HG03432 (cell line): ENCODE measurements around the gene HAAO.

Source experiments
- ATAC-seq: cut with Tn5 transposase; IDR thresholded peaks from one replicate; pipeline ENCODE4 v1.9.1; 2021; ENCODE audit warnings: mild to moderate bottlenecking, moderate library complexity; ENCODE audit not compliant: unreplicated experiment

Gene HAAO

DNA sequence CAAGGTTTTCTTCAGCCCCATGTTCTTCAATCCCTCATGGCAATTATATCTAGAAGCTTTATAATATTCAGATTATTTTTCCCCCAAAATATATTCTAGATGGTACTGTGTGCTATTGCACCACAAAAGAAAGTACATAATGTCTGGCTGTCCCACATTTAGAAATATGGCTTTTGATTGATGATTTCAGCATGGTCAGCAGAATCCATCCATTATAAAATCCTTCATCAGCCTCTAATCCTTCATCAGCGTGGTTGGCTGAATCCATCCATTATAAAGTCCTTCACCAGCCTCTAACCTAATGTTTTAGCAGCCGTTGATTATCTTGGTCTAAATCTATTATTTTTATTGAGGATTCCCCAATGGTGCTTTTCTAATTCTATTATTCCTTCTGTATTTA lies 23.3 kb upstream of the HAAO start:
- no peak for ATAC-seq

DNA sequence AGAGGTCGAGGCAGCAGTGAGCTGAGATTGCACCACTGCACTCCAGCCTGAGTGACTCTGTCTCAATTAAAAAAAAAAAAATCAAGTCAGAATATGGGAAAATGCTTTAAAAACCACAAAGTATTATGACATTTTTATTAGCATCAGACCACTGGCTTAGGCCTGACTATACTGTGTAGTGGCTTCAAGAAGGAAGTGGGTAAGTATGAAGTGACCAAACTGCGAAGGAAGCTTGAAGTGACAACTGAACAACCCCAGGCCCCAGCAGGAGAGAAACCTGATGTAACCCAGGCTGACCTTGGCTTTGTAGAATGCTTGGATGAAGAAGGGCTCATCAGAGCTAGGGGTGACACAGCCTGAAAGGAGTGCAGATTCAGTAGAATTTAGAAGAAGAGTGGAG lies 21.4 kb upstream of the HAAO start:
- no peak for ATAC-seq

DNA sequence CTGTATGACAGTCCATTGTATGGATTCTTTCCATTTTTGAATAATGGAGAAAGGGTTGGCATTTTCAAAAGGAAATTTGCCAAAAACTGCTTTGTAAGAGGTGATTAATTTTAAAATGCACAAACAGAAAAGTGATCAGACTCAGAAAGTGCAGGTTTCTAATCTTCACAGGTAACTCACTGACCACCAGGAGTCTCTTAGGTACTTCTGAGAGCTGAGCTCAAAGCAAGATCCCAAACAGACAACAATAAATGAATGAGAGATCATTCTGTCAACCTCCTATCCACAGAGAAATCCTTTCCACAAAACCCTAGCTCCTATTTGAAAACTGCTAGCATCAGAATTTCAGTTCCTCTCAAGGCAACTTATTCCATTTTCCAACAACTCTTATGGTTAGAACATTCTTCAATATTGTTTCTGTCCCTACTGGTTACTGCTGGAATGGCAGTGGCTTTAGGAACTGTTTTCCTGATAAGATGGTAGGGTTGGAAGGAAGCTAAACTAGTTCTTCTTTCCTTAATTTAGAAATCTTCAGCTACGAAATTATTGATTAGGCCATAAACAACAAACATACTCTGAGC lies 20.6 kb upstream of the HAAO start:
- no peak for ATAC-seq

DNA sequence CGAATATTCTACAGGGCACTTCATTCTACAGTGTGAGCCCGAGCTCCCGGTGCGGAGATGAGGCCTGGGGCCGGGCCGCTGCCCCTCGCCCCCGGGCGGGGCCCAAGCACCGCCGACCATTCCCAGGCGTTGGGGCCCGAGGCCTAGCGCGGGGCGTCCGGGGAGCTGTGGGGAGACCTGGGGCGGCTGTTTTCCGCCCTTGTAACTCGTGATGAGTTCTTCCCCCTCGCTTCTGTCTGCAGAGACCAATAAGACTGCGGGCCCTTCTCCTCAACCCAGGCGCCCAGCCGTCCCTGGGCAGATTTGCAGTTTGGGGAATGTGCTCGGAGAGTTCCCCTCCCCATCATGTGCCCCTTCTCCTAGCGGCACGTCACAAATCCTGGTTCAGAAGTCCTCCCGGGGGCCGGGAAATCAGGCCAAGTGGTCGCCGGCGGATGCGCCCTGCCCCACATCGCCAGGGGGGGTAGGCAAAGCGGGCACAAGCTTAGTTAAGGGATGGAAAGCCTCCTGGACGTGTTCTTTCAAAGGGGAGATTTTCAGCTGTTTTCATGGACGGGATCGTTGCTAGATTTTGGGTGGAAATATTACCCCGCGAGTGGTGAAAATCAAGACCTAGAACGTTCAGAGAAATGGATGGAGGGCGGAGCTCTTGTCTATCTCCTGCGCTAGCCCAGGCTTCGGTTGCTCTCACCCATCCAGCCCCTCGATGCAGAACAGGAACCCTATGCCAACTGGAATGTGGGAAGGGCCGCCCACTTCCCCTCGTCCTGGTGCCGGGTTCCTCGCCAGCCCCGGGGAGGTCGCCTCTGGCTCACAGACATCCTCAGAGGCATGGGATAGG lies 18.8 kb upstream of the HAAO start:
- peak; percentile 11 for ATAC-seq

DNA sequence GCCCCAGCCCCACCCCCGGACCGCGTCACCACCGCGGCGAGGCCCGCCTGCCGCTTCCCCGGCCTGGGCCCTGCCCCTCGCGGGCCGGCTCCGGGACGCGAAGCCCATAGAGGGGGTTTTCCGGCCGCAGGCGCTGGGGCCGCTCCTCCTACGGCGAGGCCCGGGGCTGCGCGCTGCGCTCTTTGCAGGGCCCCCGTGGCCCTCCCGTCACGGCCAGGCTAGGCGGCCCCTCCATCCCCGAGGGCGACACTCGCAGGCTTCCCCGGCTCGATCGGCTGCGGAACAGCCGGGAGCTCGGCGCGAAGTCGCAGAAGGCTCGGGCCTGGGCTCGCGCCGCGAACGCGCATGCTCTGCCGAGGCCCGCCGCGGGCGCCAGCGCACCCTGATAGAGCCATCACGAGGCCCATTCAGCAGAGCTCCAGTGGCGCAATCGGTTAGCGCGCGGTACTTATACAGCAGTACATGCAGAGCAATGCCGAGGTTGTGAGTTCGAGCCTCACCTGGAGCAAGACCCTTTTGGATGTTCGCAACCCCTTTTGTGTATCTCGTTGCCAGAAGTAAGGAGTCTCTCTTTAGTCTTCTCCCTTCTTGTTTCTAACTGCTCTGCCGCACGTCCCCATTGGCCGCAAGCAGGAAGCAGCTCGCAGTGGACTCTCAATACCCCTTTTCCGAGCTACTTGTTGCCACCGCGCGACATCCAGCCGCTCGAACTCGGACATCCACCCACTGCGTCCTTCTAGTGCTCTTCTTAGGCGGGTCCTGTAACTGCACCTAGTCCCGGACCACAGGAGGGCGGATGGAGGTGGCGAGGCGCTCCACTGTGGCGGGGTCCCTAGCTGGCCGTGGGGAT lies 18.0 kb upstream of the HAAO start:
- peak; percentile 78 for ATAC-seq

DNA sequence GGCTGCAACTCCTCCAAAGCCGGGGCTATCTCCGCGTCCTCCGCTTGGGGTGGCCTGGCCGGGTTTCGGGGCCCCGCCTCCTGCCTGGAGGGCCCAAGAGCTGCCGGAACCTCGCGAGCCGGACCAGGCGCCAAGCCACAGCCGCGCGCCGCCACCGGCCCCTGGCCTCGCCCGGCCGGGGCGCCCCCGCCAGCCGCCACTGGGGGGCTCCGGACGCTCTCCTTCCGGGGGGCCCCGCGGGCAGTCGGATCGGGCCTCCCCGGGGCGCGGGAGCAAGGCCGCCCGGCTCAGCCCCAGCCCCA lies 17.4 kb upstream of the HAAO start:
- ATAC-seq, result peak; percentile 53

DNA sequence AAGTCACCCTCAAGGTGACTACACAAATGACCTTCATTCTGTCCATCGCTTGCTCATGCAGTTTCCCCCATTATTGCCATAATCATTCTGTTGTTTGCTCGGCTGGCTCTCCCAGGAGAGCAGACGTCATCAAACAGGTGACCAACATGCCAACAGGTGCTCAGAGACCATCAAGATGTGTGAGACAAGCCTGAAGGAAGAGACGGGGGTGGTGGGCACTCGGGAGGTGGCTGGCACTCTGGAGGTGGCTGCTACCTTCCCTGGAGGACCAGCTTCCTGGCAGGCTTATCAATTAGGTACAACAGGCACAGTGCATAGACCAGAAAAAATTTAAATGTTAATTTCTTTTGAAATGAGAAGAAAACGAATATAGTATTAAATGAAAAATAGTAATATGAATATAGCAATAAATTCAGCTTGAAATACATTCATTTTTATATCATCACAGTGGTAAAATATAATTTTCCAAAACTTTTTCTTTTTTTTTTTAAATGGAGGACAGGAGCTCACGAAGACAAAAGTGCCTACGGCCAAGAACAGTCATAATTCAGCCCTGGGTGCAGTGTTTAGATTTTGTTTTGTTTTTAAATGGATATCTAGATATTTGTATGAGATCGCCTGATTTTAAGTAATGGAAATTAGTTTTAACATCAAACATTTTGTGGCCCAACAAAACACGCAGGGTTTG lies 16.9 kb upstream of the HAAO start:
- no peak for ATAC-seq

DNA sequence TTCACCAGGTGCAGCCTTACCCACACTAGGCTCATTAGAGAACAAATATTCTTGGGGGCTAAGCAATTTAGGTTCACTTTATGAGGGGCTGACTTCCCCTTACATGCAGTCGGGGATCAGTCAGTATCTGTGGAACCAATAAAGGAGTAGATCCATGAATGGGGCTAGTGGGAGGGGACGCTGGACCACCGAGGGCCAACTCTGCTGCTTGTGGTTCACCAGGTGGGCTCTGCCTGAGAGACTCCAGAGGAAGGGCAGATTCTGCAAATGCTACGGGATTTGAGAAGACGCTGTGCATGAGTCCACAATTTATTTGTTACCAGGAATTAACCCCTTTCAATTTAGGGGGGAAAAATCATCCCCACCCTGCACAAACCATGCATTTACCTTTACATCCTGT lies 15.9 kb upstream of the HAAO start:
- ATAC-seq, result no peak

DNA sequence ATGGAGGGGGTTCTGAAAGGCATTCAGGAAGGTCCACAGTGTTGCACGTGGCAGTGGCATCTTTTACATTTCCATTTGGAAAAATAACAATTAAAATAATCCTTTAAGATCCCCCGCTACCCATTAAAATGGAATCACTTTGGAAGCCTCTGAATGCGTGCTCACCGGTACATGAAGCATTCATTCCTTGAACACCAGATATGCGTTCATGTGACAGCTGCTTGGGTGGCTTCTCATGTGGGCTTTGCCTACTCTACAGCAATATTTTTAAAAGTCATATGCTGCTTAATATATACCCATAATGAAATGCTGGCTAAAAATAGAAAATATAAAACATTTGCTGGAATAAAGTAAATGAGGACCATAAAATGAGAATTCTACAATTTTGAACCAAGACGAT lies 14.4 kb upstream of the HAAO start:
- ATAC-seq, result no peak

DNA sequence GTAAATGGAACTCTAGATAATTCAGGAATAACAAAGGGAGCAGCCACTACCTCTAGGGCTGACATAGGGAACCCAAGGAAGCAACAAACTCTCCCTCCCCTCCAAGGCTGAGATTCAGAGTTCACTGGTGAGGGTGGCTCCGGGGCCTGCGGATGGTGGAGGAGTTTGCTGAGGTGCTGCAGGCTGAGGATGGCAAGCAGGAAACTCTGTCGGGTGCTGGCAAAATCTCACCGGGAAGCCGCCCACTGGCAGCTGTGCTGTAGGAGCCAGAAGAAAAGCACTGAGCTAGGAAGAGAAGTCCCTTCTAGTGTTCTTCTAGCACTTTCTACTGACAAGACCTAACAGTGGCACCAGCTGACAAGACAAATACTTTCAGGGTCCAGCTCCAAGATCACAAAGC lies 12.5 kb upstream of the HAAO start:
- no peak for ATAC-seq

DNA sequence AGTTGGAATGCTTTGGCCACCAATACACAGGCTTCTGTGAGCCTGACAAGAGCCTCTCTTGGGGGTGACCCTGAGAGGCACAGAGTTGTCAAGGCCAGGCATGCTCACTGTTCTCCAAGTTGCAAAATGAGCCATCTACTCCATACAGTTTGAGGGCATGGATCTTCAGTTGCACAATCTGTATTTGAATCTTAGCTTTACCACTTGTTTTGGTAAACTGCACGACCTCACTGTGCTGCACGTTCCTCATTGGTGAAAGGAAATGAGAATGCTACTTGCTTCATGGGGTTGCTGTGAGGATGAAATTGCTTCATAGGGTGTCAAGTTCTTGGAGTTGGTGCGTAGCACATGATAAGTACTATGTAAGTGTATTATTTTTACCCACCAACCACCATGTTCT lies 12.0 kb upstream of the HAAO start:
- no peak for ATAC-seq

DNA sequence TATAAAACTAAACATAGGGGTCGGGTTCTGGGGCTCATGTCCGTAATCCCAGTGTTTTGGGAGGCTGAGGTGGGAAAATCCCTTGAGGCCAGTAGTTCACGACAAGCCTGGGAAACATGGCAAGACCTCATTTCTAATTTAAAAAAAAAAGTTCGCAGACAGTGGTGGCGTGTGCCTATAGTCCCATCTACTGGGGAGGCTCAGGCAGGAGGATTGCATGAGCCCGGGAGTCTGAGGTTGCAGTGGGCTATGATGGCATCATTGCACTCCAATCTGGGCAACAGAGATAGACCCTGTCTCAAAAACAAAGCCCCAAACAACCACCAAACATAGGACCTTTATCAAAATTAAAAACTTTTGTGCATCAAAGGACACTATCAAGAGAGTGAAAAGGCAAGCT lies 9.8 kb upstream of the HAAO start:
- no peak for ATAC-seq

DNA sequence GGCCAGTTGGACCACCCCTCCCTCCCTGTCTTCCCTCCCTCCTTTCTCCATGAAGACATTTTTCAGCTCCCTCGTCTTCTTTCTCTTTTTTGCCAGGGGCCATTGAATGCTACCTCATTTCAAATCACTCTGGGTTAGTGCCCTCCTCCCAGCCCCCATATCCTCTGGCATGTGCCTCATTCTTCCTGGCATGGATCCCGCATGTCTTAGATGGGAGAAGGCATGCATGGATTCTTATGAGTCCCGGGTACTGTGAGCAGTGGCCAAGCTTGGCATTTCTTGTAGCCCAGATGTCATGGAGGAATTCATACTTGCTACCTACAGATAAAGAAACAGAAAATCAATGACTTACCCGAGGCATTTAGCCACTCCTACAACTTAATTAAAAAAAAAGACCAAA lies 9.0 kb upstream of the HAAO start:
- no peak for ATAC-seq

DNA sequence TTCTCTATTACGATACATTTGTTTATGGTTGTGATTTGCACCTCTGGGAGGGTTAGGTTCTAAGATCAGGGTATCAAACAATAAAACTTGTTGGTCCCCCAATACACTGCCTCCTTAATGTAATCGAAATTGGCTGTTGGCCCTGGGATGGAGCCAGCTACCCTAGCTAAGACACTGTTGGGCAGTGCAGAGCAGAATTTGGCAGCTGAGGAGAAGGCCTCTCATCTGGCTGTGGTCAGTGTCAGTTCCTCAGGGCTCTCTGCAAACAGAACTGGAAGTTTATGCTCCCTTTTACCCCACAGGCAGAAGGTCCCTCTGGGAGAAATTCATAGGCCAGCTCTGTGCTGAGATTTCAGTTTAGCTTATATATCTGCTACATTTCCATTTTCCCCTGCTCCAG lies 8.6 kb upstream of the HAAO start:
- ATAC-seq, result no peak

DNA sequence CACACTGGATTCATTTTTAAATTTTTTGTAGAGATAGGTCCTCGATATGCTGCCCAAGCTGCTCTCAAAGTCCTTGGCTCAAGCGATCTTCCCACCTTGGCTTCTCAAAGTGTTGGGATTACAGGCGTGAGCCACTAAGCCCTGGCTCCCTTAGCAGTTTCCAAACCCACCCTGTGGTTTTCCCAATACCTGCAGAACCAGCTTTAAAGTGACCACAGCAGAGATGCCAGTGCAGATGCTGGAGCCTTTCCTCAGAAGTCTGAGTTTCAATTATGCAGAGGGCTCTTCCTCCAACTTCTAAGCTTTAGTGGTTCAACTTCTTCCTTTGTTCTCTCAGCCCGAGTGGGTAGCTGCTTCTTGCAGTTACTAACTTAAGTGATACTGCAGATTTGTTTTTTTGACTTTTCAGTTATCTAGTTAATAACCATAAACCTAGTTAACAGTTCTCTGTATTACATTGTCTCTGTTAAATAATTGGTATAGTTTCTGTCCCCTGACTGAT lies 8.1 kb upstream of the HAAO start:
- ATAC-seq, result no peak

DNA sequence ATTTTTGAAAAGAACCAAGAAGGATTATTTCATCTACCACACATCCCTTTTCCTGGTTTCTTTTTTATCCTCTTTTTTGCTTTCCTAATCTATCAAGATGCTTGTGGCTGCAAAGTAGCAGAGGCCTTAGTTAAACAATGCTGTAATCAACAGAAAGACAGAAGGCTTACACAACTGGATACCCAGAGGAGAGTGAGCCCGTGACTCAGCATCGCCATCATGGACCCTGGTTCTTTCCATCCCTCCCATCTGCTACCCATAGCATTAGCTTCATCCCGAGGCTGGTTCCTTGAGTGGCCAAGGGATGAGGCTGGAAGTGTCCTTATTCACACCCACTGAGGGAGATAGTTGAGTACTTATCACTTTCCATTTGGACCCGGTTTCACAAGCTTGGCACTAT lies 7.5 kb upstream of the HAAO start:
- no peak for ATAC-seq

DNA sequence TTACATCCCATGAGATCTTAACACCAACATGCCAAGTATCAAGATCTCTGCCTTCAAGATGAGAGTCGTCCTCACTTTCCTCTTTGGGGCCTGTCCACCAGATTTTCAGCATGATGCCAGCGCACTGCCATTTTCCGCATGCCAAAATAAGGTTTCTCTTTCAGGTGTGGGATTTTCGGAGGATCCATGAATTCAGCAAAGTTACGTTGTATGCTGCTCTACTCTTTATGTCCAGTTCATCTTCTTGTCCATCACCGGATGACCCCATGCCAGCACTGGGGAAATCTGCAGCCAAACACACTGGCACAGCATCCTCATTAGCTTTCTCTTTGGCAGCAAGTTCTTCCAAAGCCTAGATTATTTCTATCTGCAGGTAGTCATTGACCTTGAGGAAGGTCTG lies 4.9 kb upstream of the HAAO start:
- no peak for ATAC-seq

DNA sequence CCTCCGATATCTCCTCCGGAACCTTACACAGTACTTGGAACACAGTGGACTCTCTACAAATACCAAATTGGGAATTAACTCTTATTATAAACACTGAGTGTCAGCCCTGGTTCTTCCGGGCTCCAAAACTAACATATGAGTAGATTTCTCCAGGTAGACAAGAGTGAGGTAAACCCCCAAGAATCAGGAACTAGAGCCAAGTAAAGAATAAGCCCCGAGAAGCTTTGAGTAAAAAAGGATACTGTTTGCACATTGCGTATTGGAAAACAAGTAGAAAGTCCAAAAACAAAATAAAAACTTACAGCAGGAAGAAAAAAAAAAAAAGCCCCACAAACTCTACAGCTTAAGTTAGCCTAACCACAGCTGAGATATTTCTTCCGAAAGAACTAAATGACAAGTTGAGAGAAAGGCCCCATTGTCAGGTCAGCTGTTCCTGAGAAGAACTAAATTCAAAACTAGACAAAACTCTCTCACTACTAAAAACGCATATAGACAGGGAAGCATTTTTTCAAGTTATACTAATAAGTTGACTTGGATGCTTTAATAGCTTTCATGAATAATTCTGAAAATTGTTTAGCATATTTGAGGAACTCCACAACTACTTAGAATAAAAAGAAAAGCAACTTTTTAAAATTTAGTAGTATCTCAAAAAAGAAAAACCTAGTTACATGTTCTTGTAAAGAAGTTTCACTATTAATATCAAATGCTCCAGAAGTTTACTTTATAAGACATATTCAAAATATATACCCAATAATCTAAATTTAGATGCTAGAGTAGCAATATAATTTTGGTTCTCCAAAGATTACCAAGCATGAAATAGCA lies 4.3 kb upstream of the HAAO start:
- ATAC-seq, result peak; percentile 40

DNA sequence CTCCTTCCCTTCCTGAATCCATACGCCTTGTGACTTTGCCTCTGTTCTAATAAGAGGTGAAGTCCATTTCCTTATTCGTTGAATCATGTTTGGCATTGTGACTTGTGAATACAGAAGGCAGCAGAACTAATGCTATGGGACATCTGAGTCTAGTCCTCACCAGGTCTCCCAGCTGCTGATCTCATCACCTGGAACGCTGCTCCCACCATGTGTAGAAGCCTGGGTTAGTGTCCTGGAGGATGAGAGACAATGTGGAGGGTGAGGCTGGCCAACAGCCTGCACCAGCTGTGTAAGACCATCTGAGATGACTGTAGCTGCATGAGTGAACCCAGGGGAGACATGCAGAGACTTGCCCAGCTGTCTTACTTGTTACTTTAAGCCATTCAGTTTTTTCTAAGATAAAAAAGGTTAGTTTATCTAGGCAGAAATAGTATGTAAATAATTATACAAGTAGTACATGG lies 3.5 kb upstream of the HAAO start:
- ATAC-seq, result peak; percentile 52

DNA sequence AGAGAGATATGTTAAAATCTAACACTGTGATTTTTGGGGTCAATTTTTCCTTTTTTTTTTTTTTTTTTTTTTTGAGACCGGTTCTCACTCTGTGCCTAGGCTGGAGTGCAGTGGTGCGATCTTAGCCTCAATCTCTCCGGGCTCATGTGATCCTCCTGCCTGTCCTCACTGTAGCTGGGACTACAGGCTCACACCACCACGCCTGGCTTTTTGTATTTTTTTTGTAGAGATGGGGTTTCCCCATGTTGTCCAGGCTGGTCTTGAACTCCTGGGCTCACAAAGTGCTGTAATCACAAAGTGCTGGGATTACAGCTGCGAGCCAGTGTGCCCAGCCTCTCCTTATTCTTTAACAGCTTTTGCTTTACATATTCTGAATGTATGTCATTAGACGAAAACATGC lies 2.9 kb upstream of the HAAO start:
- ATAC-seq, result no peak
